Transverse colon (tissue), 4 donors: ENCODE data around the gene TMEM89.

Experiments used
- CTCF ChIP-seq, 5 experiments: fragments of 200-600 bp in 3 of 5; fragments of 450-650 bp in 2 of 5; sonication (generic) in 3 of 5; IDR thresholded peaks; 1 replicate in 2 of 5; 2 replicates in 3 of 5; pipeline ENCODE4 v1.5.1; 2016 to 2017; ENCODE audit warnings: antibody characterized with exemption in 5 of 5, inconsistent platforms in 3 of 5, mild to moderate bottlenecking in 2 of 5, moderate library complexity in 1 of 5
- EP300 ChIP-seq: sonication (generic); formaldehyde crosslinking; IDR thresholded peaks from one replicate; pipeline ENCODE4 v1.6.1; 2017; ENCODE audit warnings: antibody characterized with exemption, low read depth
- POLR2A ChIP-seq: fragments of 450-650 bp; IDR thresholded peaks from one replicate; pipeline ENCODE4 v1.6.1; 2016; ENCODE audit warnings: antibody characterized with exemption, mild to moderate bottlenecking, moderate library complexity
- POLR2AphosphoS5 ChIP-seq, 3 donors: sonication (generic); formaldehyde crosslinking; IDR thresholded peaks; one replicate each; pipeline ENCODE4 v1.6.1; 2016; ENCODE audit warnings: antibody characterized with exemption in 3 of 3

- TF ChIP-seq CTCF (IDR thresholded peaks at IDR 0.05): no peak
- no peak for TF ChIP-seq EP300
- TF ChIP-seq POLR2AphosphoS5 (IDR thresholded peaks at IDR 0.05): no peak
- no peak for TF ChIP-seq POLR2A
Observed at GRCh38 chr3:48584836-48585235, 36.7 kb downstream of the TMEM89 start.
